Measurements from ENCODE around the gene UGT1A4. TPM values are rescaled to one million over a fixed set of nuclear protein-coding genes. Genes with fewer than 3 reads are reported as not detected.

UGT1A4 gene
- polyA plus RNA-seq (2011; rRNA removed) (not detected in 2 replicates), polyA minus RNA-seq (2011; rRNA and poly(A)+ RNA removed) (not detected in 2 replicates)

DNA sequence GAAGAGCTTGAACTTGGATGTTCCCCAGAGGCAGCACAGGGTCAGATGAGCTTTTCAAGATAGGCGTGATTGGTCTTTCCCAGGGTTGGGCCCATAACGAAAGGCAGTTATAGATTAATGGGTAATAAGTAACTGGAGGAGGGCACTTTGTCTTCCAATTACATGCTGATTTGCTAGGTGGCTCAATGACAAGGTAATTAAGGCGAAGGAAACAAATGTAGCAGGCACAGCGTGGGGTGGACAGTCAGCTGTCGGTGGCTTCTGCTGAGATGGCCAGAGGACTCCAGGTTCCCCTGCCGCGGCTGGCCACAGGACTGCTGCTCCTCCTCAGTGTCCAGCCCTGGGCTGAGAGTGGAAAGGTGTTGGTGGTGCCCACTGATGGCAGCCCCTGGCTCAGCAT lies at the start of gene UGT1A4:
Gene UGT1A4 (plus strand): TSS at position 185 of the 400 bp plus-strand sequence. CDS start 85 bp downstream, at position 270.
- no peak for DNase-seq (ENCODE audit: low read depth)
- ChIA-PET CTCF (interaction anchor here (1.2 kb wide), 1 partner anchor 269 kb away, joined by 4 read pairs; no protein-coding TSS in a partner anchor), POLR2A (no interaction called here)
- no peaks in the 10 kb centered on the region for H3K36me3 ChIP-seq (ENCODE audit: control insufficient read depth, insufficient read depth, low read length)
- no peak within 1 kb of the TSS for H3K4me3 ChIP-seq (ENCODE audit: low read depth, low read length)
- TF ChIP-seq, protein P1, sequence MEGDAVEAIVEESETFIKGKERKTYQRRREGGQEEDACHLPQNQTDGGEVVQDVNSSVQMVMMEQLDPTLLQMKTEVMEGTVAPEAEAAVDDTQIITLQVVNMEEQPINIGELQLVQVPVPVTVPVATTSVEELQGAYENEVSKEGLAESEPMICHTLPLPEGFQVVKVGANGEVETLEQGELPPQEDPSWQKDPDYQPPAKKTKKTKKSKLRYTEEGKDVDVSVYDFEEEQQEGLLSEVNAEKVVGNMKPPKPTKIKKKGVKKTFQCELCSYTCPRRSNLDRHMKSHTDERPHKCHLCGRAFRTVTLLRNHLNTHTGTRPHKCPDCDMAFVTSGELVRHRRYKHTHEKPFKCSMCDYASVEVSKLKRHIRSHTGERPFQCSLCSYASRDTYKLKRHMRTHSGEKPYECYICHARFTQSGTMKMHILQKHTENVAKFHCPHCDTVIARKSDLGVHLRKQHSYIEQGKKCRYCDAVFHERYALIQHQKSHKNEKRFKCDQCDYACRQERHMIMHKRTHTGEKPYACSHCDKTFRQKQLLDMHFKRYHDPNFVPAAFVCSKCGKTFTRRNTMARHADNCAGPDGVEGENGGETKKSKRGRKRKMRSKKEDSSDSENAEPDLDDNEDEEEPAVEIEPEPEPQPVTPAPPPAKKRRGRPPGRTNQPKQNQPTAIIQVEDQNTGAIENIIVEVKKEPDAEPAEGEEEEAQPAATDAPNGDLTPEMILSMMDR (IDR thresholded peaks at IDR 0.05; ENCODE audit: insufficient read depth, low read depth, low read length), result no peak
- no peaks in the 10 kb centered on the region for H3K27me3 ChIP-seq (ENCODE audit: control insufficient read depth, insufficient read depth, low read length)

DNA sequence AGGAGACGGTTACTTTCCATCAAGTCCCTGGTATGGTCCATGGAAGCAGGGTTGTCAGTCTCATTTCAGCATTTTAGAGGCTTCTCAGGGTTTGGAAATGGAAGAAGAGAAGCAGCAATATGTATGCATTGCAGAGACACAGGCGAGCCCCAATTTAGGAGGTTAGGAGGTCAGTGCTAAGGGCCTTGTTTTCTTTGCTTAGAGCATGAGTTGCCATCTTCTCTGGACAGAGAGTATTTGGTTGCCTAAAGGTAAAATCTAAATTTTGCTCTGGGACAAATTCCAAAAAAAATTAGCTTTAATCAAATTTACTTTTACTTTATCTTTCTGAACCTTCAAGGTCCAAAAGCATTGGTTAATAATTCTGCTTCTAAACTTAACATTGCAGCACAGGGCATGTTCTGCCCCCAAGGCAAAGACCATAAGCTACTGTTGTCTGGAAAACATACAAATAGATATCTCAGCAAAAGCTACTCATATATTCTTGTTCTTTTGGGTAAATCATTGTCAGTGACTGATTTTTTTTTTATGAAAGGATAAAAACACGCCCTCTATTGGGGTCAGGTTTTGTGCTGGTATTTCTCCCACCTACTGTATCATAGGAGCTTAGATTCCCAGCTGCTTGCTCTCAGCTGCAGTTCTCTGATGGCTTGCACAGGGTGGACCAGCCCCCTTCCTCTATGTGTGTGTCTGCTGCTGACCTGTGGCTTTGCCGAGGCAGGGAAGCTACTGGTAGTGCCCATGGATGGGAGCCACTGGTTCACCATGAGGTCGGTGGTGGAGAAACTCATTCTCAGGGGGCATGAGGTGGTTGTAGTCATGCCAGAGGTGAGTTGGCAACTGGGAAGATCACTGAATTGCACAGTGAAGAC lies 47.0 kb upstream of the UGT1A4 start, which contains the start of gene UGT1A9:
Gene UGT1A9 (plus strand): TSS at position 609 of the 872 bp plus-strand sequence. CDS start 37 bp downstream, at position 646.
- Histone ChIP-seq H3K36me3 (ENCODE audit: control insufficient read depth, insufficient read depth, low read length) (no peaks in the 10 kb centered on the region), H3K27me3 (ENCODE audit: control insufficient read depth, insufficient read depth, low read length) (no peaks in the 10 kb centered on the region), H3K4me3 (ENCODE audit: low read depth, low read length) (no peak within 1 kb of the TSS)
- DNase-seq (ENCODE audit: low read depth), result no peak
- TF ChIP-seq, protein P1 (IDR thresholded peaks at IDR 0.05; ENCODE audit: insufficient read depth, low read depth, low read length), result no peak
- CTCF ChIA-PET, result interaction anchor here (0.6 to 1.2 kb wide), 2 partner anchors 40 to 227 kb away, joined by 3 to 4 read pairs; no protein-coding TSS in a partner anchor
- POLR2A ChIA-PET, result no interaction called here

DNA sequence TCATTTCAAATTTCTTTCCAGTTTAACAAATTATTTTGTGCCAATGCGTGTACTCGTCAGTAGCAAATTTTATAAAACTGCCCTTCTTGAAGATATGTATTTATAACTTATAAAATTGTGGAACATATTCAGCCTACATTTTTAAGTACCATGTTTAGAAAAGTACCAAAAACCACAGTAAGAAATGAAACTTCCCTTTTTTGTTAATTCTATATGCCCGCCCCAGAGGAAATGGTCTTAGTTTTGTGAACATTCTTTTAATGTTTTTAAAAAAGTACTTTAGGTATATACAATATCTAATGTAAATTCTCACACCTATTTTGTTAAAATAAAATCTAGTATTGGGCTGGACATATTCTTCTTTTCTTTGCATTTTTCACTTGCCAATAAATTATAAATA lies 45.6 kb upstream of the UGT1A4 start:
- no peaks in the 10 kb centered on the region for H3K36me3 ChIP-seq (ENCODE audit: control insufficient read depth, insufficient read depth, low read length)
- ChIA-PET CTCF (no interaction called here), POLR2A (no interaction called here)
- no peak overlapping the region for H3K4me3 ChIP-seq (ENCODE audit: low read depth, low read length)
- no peaks in the 10 kb centered on the region for H3K27me3 ChIP-seq (ENCODE audit: control insufficient read depth, insufficient read depth, low read length)
- TF ChIP-seq, protein P1 (IDR thresholded peaks at IDR 0.05; ENCODE audit: insufficient read depth, low read depth, low read length), result no peak
- DNase-seq (ENCODE audit: low read depth), result no peak

DNA sequence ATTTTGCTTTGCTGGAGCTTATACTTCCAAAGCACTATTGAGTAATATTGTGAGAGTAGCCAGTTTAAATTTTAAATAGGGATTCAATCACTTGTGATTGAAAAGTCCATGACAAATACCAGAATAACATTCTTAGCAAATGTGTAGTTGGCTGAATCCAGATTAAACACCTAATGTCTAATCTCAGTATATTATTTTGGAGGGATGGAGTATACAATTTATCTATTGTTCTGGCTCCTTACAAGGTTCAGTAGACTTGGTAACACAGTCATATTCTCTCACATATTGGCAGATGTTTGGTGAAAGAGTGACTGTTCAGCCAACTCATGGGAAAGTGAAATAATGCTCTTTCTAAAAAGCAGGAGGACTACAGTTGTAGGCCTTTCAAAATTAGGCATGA lies 44.6 kb upstream of the UGT1A4 start:
- no peak for DNase-seq (ENCODE audit: low read depth)
- POLR2A ChIA-PET, result no interaction called here
- H3K36me3 ChIP-seq (ENCODE audit: control insufficient read depth, insufficient read depth, low read length), result no peaks in the 10 kb centered on the region
- TF ChIP-seq, protein P1 (IDR thresholded peaks at IDR 0.05; ENCODE audit: insufficient read depth, low read depth, low read length), result no peak
- no peak overlapping the region for H3K4me3 ChIP-seq (ENCODE audit: low read depth, low read length)
- no peaks in the 10 kb centered on the region for H3K27me3 ChIP-seq (ENCODE audit: control insufficient read depth, insufficient read depth, low read length)
- CTCF ChIA-PET, result no interaction called here

DNA sequence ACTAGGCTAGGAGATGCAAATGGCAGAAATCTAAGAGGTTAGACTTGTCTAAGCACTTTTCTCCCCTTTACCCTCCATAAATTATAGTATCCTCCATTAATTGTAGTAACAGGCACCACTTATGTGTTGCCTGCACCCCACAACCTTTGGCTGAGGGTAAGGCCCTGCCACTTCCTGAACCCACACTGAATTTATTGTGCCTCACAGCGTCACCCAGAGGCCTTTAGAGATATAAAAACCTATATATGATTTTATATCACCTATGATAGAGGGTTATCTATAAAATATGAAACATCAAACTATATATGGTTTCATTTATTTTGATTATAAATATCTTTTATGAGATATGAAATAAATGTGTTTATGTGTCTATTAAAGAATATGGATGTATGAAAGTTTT lies 44.2 kb upstream of the UGT1A4 start:
- POLR2A ChIA-PET, result no interaction called here
- Histone ChIP-seq H3K27me3 (ENCODE audit: control insufficient read depth, insufficient read depth, low read length) (no peaks in the 10 kb centered on the region), H3K4me3 (ENCODE audit: low read depth, low read length) (no peak overlapping the region), H3K36me3 (ENCODE audit: control insufficient read depth, insufficient read depth, low read length) (no peaks in the 10 kb centered on the region)
- DNase-seq (ENCODE audit: low read depth), result no peak
- CTCF ChIA-PET, result no interaction called here
- TF ChIP-seq, protein P1 (IDR thresholded peaks at IDR 0.05; ENCODE audit: insufficient read depth, low read depth, low read length), result no peak
